Measurements from ENCODE around the gene WFIKKN1. TPM values are rescaled to one million over a fixed set of nuclear protein-coding genes. Genes with fewer than 3 reads are reported as not detected.

The WFIKKN1 gene
- total RNA-seq, 1 experiment from 2014 or later: 12.3 TPM

DNA sequence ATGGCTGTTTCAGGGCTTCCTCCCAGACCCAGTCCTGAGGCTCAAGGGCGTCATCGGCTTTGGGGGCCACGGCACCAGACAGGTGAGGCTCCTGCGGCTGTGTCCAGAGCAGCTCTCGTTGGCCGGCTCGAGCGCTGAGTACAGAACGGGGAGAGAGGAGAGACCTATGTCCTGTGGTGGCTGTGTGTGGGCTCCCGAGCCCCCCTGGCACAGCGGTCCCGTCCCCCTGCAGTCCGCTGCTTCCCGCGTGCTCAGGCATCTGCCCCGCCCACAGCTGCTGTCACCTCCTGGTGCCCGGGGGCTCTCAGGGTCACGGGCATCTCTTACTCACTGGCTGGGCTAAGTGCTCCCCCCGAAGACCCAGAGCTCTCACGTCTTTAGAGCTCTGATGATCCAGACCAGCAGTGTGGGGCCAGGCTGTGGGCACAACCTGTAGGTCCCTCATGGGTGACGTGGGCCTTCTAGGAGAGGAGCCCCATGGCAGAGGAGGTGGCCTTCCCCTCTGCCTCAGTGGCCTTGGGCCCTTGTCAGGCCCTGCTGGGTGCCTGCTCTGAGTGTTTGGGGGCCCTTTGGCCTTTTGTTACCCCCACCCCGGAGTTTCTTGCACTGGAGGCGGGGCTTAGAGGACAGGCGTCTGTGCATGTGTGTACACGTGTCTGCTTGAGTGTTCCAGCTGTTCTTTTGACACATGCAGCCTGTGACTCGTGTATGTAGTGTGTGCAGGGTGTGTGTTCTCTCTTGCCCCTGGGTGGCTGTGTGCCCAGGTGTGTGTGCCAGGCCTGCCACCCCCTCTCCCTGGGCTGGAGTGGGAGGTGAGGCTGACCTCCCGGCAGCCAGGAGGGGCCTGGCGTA, 21.9 kb downstream of the WFIKKN1 start (continued):
- TF ChIP-seq, protein P1, sequence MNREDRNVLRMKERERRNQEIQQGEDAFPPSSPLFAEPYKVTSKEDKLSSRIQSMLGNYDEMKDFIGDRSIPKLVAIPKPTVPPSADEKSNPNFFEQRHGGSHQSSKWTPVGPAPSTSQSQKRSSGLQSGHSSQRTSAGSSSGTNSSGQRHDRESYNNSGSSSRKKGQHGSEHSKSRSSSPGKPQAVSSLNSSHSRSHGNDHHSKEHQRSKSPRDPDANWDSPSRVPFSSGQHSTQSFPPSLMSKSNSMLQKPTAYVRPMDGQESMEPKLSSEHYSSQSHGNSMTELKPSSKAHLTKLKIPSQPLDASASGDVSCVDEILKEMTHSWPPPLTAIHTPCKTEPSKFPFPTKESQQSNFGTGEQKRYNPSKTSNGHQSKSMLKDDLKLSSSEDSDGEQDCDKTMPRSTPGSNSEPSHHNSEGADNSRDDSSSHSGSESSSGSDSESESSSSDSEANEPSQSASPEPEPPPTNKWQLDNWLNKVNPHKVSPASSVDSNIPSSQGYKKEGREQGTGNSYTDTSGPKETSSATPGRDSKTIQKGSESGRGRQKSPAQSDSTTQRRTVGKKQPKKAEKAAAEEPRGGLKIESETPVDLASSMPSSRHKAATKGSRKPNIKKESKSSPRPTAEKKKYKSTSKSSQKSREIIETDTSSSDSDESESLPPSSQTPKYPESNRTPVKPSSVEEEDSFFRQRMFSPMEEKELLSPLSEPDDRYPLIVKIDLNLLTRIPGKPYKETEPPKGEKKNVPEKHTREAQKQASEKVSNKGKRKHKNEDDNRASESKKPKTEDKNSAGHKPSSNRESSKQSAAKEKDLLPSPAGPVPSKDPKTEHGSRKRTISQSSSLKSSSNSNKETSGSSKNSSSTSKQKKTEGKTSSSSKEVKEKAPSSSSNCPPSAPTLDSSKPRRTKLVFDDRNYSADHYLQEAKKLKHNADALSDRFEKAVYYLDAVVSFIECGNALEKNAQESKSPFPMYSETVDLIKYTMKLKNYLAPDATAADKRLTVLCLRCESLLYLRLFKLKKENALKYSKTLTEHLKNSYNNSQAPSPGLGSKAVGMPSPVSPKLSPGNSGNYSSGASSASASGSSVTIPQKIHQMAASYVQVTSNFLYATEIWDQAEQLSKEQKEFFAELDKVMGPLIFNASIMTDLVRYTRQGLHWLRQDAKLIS (CRISPR knock-in tag; IDR thresholded peaks at IDR 0.05; ENCODE audit: borderline replicate concordance): no peak
- TF ChIP-seq EMX1 (CRISPR knock-in tag; IDR thresholded peaks at IDR 0.05): no peak
- TF ChIP-seq SMAD3 (CRISPR knock-in tag; IDR thresholded peaks at IDR 0.05; ENCODE audit: borderline replicate concordance): no peak

DNA sequence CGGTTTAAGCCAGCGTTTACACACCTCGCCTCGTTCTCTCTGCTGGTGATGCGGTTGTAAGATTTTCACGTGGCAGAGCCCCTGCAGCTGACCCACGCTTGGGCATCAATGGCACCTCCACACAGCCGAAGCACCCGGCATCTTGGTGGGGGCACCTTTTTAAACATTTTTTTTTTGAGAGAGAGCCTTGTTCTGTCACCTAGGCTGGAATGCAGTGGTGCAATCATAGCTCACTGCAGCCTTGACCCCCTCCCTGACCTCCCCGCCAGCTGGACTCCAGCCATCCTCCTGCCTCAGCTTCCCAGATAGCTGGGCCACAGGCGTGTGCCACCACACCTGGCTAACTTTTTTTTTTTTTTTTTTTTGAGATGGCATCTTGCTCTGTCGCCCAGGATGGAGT, 23.2 kb downstream of the WFIKKN1 start:
- DNase-seq (ENCODE audit: low spot score): no peak
- ATAC-seq: no peak
- Mint-ChIP-seq H3K27ac (no peak overlapping the region), H3K4me1 (no peaks in the 10 kb centered on the region), H3K4me3 (no peak overlapping the region), H3K36me3 (no peaks in the 10 kb centered on the region), H3K9me3 (no peaks in the 10 kb centered on the region), H3K27me3 (ENCODE audit: low read depth) (no peaks in the 10 kb centered on the region)
- ChIA-PET CTCF (interaction anchor here (1.2 kb wide), 1 partner anchor 27 kb away, joined by 3 read pairs; no protein-coding TSS in a partner anchor), POLR2A (no interaction called here)
- TF ChIP-seq, protein P2, sequence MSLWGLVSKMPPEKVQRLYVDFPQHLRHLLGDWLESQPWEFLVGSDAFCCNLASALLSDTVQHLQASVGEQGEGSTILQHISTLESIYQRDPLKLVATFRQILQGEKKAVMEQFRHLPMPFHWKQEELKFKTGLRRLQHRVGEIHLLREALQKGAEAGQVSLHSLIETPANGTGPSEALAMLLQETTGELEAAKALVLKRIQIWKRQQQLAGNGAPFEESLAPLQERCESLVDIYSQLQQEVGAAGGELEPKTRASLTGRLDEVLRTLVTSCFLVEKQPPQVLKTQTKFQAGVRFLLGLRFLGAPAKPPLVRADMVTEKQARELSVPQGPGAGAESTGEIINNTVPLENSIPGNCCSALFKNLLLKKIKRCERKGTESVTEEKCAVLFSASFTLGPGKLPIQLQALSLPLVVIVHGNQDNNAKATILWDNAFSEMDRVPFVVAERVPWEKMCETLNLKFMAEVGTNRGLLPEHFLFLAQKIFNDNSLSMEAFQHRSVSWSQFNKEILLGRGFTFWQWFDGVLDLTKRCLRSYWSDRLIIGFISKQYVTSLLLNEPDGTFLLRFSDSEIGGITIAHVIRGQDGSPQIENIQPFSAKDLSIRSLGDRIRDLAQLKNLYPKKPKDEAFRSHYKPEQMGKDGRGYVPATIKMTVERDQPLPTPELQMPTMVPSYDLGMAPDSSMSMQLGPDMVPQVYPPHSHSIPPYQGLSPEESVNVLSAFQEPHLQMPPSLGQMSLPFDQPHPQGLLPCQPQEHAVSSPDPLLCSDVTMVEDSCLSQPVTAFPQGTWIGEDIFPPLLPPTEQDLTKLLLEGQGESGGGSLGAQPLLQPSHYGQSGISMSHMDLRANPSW (CRISPR knock-in tag; conservative IDR thresholded peaks at IDR 0.05; ENCODE audit: low read depth): no peak
- TF ChIP-seq, protein P3, sequence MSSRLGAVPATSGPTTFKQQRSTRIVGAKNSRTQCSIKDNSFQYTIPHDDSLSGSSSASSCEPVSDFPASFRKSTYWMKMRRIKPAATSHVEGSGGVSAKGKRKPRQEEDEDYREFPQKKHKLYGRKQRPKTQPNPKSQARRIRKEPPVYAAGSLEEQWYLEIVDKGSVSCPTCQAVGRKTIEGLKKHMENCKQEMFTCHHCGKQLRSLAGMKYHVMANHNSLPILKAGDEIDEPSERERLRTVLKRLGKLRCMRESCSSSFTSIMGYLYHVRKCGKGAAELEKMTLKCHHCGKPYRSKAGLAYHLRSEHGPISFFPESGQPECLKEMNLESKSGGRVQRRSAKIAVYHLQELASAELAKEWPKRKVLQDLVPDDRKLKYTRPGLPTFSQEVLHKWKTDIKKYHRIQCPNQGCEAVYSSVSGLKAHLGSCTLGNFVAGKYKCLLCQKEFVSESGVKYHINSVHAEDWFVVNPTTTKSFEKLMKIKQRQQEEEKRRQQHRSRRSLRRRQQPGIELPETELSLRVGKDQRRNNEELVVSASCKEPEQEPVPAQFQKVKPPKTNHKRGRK (CRISPR knock-in tag; IDR thresholded peaks at IDR 0.05; ENCODE audit: borderline replicate concordance): no peak

DNA sequence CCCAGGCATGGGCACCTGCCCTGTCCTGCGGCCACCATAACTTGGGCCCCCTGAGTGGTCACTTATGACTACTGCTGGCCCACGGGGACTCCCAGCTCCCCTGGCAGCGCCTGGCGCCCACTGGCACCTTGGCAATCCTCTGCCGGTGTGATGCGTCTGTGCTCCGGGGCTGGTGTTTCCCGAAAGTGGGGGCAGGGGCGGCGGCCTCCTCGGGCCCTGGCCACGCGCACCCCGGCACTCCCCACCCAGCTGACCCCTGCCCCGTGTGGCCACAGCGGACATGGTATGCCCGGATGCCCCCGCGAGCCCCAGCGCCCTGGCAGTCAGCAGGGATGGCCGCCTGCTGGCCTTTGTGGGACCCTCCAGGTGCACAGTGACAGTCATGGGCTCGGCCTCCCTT, 26.7 kb downstream of the WFIKKN1 start:
- H3K36me3 Mint-ChIP-seq: no peaks in the 10 kb centered on the region
- ATAC-seq: no peak
- CTCF ChIA-PET: interaction anchor here (0.9 kb wide), 1 partner anchor 10 kb away, joined by 3 read pairs; the partner anchor contains the start of gene RHOT2
- TF ChIP-seq SMAD3 (CRISPR knock-in tag; IDR thresholded peaks at IDR 0.05; ENCODE audit: borderline replicate concordance) (no peak), SMAD4 (CRISPR knock-in tag; IDR thresholded peaks at IDR 0.05) (no peak), TEAD4 (CRISPR knock-in tag; IDR thresholded peaks at IDR 0.05) (no peak), NR3C1 (CRISPR knock-in tag; conservative IDR thresholded peaks at IDR 0.05; ENCODE audit: low read depth) (no peak), NFATC4 (CRISPR knock-in tag; IDR thresholded peaks at IDR 0.05) (no peak)
- TF ChIP-seq, protein P4, sequence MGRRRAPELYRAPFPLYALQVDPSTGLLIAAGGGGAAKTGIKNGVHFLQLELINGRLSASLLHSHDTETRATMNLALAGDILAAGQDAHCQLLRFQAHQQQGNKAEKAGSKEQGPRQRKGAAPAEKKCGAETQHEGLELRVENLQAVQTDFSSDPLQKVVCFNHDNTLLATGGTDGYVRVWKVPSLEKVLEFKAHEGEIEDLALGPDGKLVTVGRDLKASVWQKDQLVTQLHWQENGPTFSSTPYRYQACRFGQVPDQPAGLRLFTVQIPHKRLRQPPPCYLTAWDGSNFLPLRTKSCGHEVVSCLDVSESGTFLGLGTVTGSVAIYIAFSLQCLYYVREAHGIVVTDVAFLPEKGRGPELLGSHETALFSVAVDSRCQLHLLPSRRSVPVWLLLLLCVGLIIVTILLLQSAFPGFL (CRISPR knock-in tag; IDR thresholded peaks at IDR 0.05; ENCODE audit: borderline replicate concordance): no peak
- TF ChIP-seq, protein P1 (CRISPR knock-in tag; IDR thresholded peaks at IDR 0.05; ENCODE audit: borderline replicate concordance): no peak
- TF ChIP-seq, protein P5, sequence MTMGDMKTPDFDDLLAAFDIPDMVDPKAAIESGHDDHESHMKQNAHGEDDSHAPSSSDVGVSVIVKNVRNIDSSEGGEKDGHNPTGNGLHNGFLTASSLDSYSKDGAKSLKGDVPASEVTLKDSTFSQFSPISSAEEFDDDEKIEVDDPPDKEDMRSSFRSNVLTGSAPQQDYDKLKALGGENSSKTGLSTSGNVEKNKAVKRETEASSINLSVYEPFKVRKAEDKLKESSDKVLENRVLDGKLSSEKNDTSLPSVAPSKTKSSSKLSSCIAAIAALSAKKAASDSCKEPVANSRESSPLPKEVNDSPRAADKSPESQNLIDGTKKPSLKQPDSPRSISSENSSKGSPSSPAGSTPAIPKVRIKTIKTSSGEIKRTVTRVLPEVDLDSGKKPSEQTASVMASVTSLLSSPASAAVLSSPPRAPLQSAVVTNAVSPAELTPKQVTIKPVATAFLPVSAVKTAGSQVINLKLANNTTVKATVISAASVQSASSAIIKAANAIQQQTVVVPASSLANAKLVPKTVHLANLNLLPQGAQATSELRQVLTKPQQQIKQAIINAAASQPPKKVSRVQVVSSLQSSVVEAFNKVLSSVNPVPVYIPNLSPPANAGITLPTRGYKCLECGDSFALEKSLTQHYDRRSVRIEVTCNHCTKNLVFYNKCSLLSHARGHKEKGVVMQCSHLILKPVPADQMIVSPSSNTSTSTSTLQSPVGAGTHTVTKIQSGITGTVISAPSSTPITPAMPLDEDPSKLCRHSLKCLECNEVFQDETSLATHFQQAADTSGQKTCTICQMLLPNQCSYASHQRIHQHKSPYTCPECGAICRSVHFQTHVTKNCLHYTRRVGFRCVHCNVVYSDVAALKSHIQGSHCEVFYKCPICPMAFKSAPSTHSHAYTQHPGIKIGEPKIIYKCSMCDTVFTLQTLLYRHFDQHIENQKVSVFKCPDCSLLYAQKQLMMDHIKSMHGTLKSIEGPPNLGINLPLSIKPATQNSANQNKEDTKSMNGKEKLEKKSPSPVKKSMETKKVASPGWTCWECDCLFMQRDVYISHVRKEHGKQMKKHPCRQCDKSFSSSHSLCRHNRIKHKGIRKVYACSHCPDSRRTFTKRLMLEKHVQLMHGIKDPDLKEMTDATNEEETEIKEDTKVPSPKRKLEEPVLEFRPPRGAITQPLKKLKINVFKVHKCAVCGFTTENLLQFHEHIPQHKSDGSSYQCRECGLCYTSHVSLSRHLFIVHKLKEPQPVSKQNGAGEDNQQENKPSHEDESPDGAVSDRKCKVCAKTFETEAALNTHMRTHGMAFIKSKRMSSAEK (CRISPR knock-in tag; IDR thresholded peaks at IDR 0.05; ENCODE audit: borderline replicate concordance): no peak

More for the DNA sequence above, 26.7 kb downstream of the WFIKKN1 start:
- H3K27me3 Mint-ChIP-seq (ENCODE audit: low read depth): no peaks in the 10 kb centered on the region
- DNase-seq (ENCODE audit: low spot score): no peak
- no peaks in the 10 kb centered on the region for H3K9me3 Mint-ChIP-seq
- H3K4me1 Mint-ChIP-seq: peaks cover 4% of the 10 kb centered on the region
- H3K4me3 Mint-ChIP-seq: no peak overlapping the region
- H3K27ac Mint-ChIP-seq: no peak overlapping the region
- POLR2A ChIA-PET: no interaction called here
